Measurements from ENCODE around the gene HAGH. TPM values are rescaled to one million over a fixed set of nuclear protein-coding genes. Genes with fewer than 3 reads are reported as not detected.

The HAGH gene
- total and polyA plus RNA-seq, 10 of the 15 experiments (the other 5 are each of a cell fraction or from before 2014, with no cell fraction given) = 2.0 to 50.1 (median 22.4) TPM

DNA sequence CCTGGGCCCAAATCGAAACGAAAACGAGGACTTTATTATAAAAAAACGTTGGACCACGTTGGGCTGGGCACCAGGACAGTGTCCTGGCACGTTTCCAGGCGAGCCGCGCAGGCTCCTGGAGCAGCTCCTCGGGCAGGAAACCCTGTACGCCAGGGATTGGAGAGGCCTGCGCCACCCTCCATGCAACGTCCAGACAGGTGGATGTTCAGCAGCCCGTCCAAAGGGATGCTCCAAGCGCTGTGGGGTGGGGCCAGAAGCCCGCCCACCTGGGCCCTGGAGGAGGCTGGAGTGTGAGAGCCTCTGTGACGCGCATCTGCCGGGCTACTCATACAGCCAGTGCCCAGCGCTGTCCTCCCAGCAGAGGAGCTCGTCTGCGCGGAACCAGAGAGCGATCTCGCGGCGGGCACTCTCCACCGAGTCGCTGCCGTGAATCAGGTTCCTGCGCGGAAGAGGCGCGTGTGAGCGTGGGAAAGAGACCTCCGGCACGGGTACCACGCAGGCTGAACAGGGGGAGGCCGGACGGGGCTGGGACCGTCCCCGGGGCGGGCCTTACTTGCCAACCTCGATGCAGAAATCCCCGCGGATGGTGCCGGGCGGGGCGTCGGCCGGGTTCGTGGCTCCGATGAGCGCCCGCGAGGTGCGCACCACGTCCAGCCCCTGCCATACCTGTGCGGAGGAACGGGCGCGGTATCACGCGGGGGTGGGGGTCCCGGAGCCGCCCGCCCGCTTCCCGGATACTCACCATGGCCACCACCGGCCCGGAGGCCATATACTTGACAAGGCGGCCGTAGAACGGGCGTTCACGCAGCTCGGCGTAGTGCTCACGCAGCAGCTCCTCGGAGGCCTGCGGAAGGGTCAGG, 56.1 kb downstream of the HAGH start (continued):
- TF ChIP-seq, protein P1, sequence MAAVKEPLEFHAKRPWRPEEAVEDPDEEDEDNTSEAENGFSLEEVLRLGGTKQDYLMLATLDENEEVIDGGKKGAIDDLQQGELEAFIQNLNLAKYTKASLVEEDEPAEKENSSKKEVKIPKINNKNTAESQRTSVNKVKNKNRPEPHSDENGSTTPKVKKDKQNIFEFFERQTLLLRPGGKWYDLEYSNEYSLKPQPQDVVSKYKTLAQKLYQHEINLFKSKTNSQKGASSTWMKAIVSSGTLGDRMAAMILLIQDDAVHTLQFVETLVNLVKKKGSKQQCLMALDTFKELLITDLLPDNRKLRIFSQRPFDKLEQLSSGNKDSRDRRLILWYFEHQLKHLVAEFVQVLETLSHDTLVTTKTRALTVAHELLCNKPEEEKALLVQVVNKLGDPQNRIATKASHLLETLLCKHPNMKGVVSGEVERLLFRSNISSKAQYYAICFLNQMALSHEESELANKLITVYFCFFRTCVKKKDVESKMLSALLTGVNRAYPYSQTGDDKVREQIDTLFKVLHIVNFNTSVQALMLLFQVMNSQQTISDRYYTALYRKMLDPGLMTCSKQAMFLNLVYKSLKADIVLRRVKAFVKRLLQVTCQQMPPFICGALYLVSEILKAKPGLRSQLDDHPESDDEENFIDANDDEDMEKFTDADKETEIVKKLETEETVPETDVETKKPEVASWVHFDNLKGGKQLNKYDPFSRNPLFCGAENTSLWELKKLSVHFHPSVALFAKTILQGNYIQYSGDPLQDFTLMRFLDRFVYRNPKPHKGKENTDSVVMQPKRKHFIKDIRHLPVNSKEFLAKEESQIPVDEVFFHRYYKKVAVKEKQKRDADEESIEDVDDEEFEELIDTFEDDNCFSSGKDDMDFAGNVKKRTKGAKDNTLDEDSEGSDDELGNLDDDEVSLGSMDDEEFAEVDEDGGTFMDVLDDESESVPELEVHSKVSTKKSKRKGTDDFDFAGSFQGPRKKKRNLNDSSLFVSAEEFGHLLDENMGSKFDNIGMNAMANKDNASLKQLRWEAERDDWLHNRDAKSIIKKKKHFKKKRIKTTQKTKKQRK (IDR thresholded peaks at IDR 0.05; ENCODE audit: low read depth, low read length) = no peak
- TF ChIP-seq PAX5 (IDR thresholded peaks at IDR 0.05; ENCODE audit: borderline replicate concordance, low read depth, low read length) = peak; percentile 21; the same call in 1 of the 2 replicates
- no peak for TF ChIP-seq RAD21 (IDR thresholded peaks at IDR 0.05; ENCODE audit: insufficient read depth, low read depth, low read length)
- TF ChIP-seq, protein P2, sequence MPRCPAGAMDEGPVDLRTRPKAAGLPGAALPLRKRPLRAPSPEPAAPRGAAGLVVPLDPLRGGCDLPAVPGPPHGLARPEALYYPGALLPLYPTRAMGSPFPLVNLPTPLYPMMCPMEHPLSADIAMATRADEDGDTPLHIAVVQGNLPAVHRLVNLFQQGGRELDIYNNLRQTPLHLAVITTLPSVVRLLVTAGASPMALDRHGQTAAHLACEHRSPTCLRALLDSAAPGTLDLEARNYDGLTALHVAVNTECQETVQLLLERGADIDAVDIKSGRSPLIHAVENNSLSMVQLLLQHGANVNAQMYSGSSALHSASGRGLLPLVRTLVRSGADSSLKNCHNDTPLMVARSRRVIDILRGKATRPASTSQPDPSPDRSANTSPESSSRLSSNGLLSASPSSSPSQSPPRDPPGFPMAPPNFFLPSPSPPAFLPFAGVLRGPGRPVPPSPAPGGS (IDR thresholded peaks at IDR 0.05; ENCODE audit: borderline replicate concordance, insufficient read depth, low read depth, low read length, poor library complexity, severe bottlenecking) = peak; percentile 91
- TF ChIP-seq POLR2AphosphoS5 (IDR thresholded peaks at IDR 0.05; ENCODE audit: low read length) = peak; percentile 66
- TF ChIP-seq POU2F2 (IDR thresholded peaks at IDR 0.05; ENCODE audit: borderline replicate concordance, low read depth, low read length) = 0 out of 3 replicates have a peak, but pooled peaks have one; percentile 10
- TF ChIP-seq LARP7 (IDR thresholded peaks at IDR 0.05) = peak; percentile 29; the same call in 1 of the 2 replicates
- TF ChIP-seq, protein P3, sequence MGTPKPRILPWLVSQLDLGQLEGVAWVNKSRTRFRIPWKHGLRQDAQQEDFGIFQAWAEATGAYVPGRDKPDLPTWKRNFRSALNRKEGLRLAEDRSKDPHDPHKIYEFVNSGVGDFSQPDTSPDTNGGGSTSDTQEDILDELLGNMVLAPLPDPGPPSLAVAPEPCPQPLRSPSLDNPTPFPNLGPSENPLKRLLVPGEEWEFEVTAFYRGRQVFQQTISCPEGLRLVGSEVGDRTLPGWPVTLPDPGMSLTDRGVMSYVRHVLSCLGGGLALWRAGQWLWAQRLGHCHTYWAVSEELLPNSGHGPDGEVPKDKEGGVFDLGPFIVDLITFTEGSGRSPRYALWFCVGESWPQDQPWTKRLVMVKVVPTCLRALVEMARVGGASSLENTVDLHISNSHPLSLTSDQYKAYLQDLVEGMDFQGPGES (IDR thresholded peaks at IDR 0.05) = no peak
- no peak for TF ChIP-seq HCFC1 (IDR thresholded peaks at IDR 0.05; ENCODE audit: low read length)
- no peak for TF ChIP-seq FOS (IDR thresholded peaks at IDR 0.05; ENCODE audit: borderline replicate concordance, extremely low read depth, insufficient read length)
- TF ChIP-seq BACH1 (IDR thresholded peaks at IDR 0.05; ENCODE audit: borderline replicate concordance) = no peak; the same call in 1 of the 2 replicates
- TF ChIP-seq NRF1 (conservative IDR thresholded peaks at IDR 0.05; ENCODE audit: low read depth, low read length) = no peak
